ENCODE measurements around the gene ANKRD36B.
"Not testable (repeated sequence)": the region's sequence is repeated elsewhere in the genome, so short reads cannot be mapped to it uniquely, and the experiment has no call there.

DNA sequence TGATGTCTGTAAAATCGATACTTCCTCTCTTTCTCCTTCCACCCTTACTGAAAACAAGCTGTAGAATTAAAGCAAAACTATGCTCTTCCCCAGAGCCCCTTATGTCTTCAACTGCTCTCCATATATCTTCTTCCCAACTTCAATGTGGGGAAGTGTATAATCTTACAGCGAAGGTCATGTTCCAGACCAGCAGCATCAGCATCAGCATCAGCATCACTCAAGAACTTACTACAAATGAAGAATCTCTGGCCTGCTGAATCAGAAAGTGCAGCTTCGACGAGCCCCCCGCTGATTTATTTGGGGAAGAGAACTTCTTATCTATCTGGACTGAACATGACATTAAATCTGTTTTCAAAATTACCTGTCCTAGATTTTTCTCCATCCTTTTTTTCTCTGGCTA lies 40.6 kb downstream of the ANKRD36B start:
- not testable (repeated sequence) for TF ChIP-seq CTCF, EP300 (IDR thresholded peaks at IDR 0.05)
